Superior temporal gyrus (tissue), 1 donor: ENCODE data around the gene IGF2R.
"Not testable (repeated sequence)": the region's sequence is repeated elsewhere in the genome, so short reads cannot be mapped to it uniquely, and the experiment has no call there.

Experiments
- DNase-seq: peaks from one replicate; pipeline ENCODE4 v3.0.0-alpha.2; 2016; ENCODE audit errors: extremely low spot score

Gene IGF2R, protein sequence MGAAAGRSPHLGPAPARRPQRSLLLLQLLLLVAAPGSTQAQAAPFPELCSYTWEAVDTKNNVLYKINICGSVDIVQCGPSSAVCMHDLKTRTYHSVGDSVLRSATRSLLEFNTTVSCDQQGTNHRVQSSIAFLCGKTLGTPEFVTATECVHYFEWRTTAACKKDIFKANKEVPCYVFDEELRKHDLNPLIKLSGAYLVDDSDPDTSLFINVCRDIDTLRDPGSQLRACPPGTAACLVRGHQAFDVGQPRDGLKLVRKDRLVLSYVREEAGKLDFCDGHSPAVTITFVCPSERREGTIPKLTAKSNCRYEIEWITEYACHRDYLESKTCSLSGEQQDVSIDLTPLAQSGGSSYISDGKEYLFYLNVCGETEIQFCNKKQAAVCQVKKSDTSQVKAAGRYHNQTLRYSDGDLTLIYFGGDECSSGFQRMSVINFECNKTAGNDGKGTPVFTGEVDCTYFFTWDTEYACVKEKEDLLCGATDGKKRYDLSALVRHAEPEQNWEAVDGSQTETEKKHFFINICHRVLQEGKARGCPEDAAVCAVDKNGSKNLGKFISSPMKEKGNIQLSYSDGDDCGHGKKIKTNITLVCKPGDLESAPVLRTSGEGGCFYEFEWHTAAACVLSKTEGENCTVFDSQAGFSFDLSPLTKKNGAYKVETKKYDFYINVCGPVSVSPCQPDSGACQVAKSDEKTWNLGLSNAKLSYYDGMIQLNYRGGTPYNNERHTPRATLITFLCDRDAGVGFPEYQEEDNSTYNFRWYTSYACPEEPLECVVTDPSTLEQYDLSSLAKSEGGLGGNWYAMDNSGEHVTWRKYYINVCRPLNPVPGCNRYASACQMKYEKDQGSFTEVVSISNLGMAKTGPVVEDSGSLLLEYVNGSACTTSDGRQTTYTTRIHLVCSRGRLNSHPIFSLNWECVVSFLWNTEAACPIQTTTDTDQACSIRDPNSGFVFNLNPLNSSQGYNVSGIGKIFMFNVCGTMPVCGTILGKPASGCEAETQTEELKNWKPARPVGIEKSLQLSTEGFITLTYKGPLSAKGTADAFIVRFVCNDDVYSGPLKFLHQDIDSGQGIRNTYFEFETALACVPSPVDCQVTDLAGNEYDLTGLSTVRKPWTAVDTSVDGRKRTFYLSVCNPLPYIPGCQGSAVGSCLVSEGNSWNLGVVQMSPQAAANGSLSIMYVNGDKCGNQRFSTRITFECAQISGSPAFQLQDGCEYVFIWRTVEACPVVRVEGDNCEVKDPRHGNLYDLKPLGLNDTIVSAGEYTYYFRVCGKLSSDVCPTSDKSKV (N-terminal part only)

GRCh38 chr6:159968295-159969203 lies at the start of gene IGF2R:
Gene IGF2R (plus strand): TSS chr6:159969082. CDS start chr6:159969247, 165 bp downstream.
- DNase-seq: peak; percentile 81

DNA sequence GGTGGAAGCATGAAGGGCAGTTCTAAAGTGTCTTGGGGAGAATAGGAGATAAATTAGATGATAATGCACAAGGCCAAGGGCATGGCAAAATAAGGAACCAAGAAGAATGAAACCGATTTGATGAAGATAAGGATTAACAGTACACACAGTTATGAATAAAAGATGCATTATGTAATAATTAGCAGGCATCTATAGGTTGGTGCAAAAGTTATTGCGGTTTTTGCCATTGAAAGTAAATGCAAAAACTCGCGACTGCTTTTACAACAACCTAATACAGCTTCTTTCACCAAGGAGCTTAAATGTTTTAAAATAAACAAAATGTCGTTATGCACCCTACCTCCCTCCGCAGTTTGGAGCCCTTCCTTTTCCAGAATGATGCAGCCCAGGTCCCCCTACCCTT lies 49.1 kb upstream of the IGF2R start:
- no peak for DNase-seq

DNA sequence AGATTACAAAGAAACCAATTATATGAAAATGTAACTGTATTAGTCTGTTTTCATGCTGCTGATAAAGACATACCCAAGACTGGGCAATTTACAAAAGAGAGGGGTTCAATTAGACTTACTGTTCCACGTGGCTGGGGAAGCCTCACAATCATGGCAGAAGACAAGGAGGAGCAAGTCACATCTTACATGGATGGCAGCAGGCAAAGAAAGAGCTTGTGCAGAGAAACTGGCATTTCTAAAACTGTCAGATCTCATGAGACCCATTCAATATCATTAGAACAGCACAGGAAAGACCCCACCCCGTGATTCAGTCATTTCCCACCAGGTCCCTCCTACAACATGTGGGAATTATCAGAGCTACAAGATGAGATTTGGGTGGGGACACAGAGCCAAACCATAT lies 44.7 kb upstream of the IGF2R start:
- DNase-seq: not testable (repeated sequence)

- DNase-seq: no peak
Measured at GRCh38 chr6:159926542-159927203, 42.2 kb upstream of the IGF2R start.

- no peak for DNase-seq
Measured at GRCh38 chr6:159929819-159930218, 39.1 kb upstream of the IGF2R start.

DNA sequence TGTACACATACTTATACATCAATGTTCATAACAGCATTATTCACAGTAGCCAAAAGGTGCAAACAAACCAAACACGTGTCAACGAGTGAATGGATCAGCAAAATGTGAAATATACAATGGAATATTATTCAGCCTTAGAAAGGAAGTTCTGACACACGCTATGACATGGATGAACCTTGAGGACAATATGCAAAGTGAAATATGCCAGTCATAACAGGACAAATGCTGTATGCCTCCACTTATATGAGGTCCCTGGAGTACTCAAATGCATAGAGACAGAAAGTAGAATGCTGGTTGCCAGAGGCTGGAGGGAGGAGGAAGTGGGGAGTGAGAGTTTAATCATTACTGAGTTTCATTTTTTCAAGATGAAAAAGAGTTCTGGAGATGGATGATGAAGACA lies 37.8 kb upstream of the IGF2R start:
- no peak for DNase-seq

DNA sequence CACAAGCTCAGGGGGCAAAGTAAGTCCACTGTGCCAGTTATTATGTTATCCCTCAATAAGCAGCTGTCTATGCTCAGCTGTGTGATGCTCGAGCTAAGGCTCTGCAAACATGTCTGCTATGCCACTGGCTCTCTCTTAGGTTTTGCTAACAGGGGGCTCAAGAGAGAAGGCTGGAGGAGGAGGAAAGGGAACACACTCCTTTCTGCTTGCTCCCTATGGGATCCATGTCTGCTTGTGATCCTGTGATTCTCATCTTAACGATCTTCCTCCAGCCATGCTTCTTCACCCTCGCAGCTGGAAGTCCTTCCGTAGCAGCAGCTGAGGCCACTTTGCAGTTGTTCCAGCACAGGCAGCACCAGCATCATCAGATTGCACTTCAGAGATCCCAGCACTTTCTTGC lies 37.0 kb upstream of the IGF2R start:
- DNase-seq: no peak

GRCh38 chr6:159933077-159933476 lies 35.8 kb upstream of the IGF2R start:
- DNase-seq: no peak

GRCh38 chr6:159934181-159934580 lies 34.7 kb upstream of the IGF2R start:
- DNase-seq: no peak

- no peak for DNase-seq
Measured at GRCh38 chr6:159935065-159935464, 33.8 kb upstream of the IGF2R start.

DNA sequence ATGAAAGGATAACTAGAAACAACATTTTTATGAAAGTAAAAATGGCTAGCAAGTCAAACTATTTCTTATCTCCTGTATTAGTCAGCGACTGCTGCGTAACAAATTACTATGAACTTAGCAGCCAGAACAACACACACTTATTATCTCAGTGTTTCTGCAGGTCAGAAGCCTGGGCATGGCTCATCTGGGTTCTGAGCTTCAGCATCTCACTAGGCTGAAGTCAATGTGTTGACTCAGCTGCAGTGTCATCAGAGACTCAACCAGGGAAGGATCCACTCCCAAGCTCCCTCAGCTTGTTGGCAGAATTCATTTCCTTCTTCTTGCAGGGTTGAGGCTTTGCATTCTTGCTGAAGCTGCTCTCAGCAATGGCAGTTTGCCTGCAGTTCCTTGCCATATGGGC lies 33.2 kb upstream of the IGF2R start:
- DNase-seq: no peak

DNA sequence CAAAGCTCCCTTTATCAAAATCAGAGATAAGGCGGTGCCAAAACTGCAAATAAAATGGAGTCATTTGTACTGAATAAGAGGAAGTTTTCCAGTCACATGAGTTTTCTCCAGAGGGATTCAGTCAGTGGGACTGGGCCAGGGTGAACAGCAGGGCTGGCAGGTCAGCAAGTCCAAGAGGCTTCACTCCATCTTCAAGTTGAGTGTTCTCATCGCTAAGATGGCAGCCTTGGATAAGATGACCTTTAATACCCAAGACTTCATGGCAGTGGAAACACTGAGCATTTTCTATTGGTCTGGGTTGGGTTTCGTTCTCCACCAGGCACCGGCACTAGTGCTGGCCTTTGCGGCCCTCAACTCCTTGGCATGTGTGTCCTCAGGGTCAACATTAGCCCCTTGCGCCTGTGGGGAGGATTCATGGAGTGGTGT lies 29.3 kb upstream of the IGF2R start:
- no peak for DNase-seq

GRCh38 chr6:159941286-159942113 lies 27.4 kb upstream of the IGF2R start:
- peak; percentile 83 for DNase-seq

DNA sequence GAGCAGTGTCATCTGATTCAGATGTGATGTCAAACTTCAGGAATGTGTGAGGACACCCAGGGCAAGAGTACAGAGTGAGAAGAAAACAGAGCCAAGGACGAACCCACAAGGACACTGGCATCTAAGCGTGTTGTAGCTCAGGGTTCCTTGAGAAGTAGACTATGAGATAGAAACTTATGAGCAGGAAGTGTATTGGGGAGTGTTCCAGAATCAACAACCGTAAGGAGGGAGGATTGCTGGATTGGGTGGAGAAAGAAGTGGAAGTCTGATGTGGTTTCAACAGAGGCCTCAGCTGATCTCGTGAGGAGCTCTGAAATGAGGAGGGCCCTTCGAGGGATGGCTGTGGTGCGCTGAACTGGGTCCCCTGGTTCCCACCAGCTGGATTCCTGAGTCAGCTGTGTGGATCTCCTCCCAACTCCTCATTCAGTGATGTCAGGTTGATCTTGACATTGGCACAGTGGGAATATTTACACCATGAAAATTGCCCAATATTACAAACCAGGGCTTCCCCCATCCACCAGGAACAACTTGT lies 25.7 kb upstream of the IGF2R start:
- no peak for DNase-seq

- no peak for DNase-seq
Measured at GRCh38 chr6:159943968-159944598, 24.8 kb upstream of the IGF2R start.

GRCh38 chr6:159945801-159946392 lies 23.0 kb upstream of the IGF2R start:
- DNase-seq: no peak

DNA sequence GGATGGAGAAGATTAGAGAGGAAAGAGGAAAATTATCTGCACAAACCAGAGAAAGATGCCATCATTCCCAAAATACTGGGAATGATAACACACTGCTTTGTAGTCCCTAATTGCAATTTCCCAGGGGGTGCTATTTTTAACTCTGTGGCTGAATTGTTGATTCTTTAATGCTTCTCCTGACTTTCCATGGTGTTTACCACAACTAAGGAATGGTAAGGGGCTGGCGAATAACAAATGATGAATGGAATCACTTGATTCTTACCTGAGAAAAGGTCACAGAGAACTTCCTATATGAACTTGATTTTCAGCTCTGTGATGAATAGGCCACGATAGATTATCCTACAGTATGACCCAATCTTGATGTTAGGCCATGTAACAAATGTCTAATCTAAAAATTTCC lies 22.0 kb upstream of the IGF2R start:
- no peak for DNase-seq

DNA sequence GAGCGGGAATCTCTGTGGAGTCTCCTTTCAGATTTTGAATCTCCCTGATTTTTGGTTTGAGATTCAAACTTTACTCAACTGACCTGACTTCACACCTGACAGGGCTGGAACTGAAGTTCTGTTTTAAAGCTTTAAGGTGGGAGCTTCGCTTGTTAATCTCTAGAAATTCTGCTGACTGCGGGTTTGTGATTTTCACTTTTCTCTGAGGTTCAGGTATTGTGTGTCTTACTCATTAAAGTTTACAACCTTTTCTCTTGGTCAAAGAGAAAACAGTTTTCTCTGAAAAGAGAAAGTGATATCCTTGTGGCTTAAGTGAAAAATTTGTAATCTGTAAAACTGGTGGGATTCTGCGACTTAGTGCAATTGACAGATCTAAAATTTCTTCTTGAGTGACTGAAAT lies 20.7 kb upstream of the IGF2R start:
- DNase-seq: no peak
